ENCODE results near the gene ERLIN1. TPM values are rescaled to one million over a fixed set of nuclear protein-coding genes. Genes with fewer than 3 reads are reported as not detected.

ERLIN1 gene
- total and polyA plus RNA-seq, 4 donors = 21.7 to 85.4 (median 70.0) TPM

DNA sequence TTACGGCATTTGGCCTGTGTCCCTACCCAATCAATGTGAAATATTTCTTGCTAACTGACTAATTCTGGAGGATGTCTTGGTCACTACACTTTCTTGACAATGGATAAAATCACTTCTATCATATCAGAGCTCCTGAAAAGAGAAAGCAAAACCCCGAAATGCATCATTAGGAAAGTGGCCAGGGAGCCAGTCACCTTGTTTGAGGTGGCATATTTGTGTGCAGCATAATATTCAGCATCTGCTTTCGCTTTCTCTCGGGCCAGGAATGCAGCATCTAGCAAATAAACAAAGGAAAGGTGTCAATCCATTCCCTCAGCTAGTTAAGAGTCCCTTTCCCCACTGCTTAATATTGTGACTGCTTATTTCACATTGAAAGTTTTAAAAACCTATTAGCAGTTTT is 31.2 kb downstream of the ERLIN1 start:
- no peak overlapping the region for H3K4me3 ChIP-seq (ENCODE audit: low read depth in 1 of 3, low read length in 3 of 3)
- peaks cover 0 to 4% (median 0%) of the 10 kb centered on the region in 4 donors for H3K4me1 ChIP-seq (ENCODE audit: control insufficient read depth in 4 of 4, insufficient read depth in 4 of 4, low read length in 3 of 4)
- 90% methylated on average over 4 of the region's 4 CpGs for WGBS
- peaks cover 13 to 66% (median 56%) of the 10 kb centered on the region in 4 donors for H3K36me3 ChIP-seq (ENCODE audit: control insufficient read depth in 4 of 4, insufficient read depth in 3 of 4, low read depth in 1 of 4, low read length in 3 of 4)
- TF ChIP-seq GABPA (IDR thresholded peaks at IDR 0.05 in 1 of 2, conservative IDR thresholded peaks at IDR 0.05 in 1 of 2) = no peak
- TF ChIP-seq, protein P1, sequence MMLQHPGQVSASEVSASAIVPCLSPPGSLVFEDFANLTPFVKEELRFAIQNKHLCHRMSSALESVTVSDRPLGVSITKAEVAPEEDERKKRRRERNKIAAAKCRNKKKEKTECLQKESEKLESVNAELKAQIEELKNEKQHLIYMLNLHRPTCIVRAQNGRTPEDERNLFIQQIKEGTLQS (IDR thresholded peaks at IDR 0.05) = no peak
- no peak overlapping the region for H3K27ac ChIP-seq (ENCODE audit: low read depth in 1 of 2, low read length in 2 of 2)
- no peaks in the 10 kb centered on the region for H3K9me3 ChIP-seq (ENCODE audit: control insufficient read depth in 4 of 4, low read length in 3 of 4)
- DNase-seq (ENCODE audit: low spot score) = no peak
- H3K9ac ChIP-seq (ENCODE audit: low read depth in 1 of 2, low read length in 2 of 2) = no peak overlapping the region
- no peaks in the 10 kb centered on the region for H3K27me3 ChIP-seq (ENCODE audit: control insufficient read depth in 4 of 4, insufficient read depth in 4 of 4, low read length in 3 of 4)

DNA sequence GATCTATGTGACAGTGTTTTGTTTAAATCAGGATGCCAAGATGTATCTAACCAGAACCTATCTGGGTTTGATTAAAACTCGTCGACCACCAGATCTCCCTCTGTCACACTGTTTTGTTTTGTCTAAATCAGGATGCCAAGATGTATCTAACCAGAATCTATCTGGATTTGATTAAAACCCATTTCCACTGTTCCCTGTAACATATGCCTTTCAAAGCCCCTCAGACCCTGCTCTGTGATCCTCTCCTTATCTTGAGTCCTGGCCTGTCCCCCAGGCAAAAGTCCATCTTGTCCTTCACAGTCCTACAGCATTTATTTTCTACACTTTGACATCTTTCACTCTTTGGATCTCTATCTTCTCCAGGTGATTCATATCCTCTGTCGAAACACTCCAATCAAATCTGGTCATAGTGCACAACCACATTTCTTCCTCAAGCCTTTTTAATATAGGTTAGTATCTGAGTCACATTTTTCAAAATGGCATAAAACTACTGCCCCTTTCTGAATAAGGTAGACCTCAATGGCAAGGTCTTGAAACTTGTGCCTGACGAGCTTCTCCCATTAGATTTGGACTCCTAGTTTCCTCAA is 32.5 kb downstream of the ERLIN1 start:
- Histone ChIP-seq H3K9ac (ENCODE audit: low read depth in 1 of 2, low read length in 2 of 2) (no peak overlapping the region), H3K36me3 (ENCODE audit: control insufficient read depth in 4 of 4, insufficient read depth in 3 of 4, low read depth in 1 of 4, low read length in 3 of 4) (peaks cover 13 to 67% (median 56%) of the 10 kb centered on the region in 4 donors), H3K9me3 (ENCODE audit: control insufficient read depth in 4 of 4, low read length in 3 of 4) (no peaks in the 10 kb centered on the region), H3K27me3 (ENCODE audit: control insufficient read depth in 4 of 4, insufficient read depth in 4 of 4, low read length in 3 of 4) (no peaks in the 10 kb centered on the region), H3K27ac (ENCODE audit: low read depth in 1 of 2, low read length in 2 of 2) (no peak overlapping the region), H3K4me3 (ENCODE audit: low read depth in 1 of 3, low read length in 3 of 3) (no peak overlapping the region), H3K4me1 (ENCODE audit: control insufficient read depth in 4 of 4, insufficient read depth in 4 of 4, low read length in 3 of 4) (peaks cover 0 to 4% (median 0%) of the 10 kb centered on the region in 4 donors)
- no peak for DNase-seq (ENCODE audit: low spot score)
- no peak for TF ChIP-seq EGR1 (IDR thresholded peaks at IDR 0.05; ENCODE audit: low read depth in 2 of 2)
- no peak for TF ChIP-seq SP1 (IDR thresholded peaks at IDR 0.05)
- TF ChIP-seq JUND (IDR thresholded peaks at IDR 0.05) = no peak
- no peak for TF ChIP-seq YY1 (IDR thresholded peaks at IDR 0.05)
- no peak for TF ChIP-seq HNF4G (IDR thresholded peaks at IDR 0.05)
- no peak for TF ChIP-seq FOXA1 (IDR thresholded peaks at IDR 0.05)
- TF ChIP-seq, protein P1 (IDR thresholded peaks at IDR 0.05) = no peak
- TF ChIP-seq HNF4A (conservative IDR thresholded peaks at IDR 0.05) = no peak
- TF ChIP-seq, protein P2, sequence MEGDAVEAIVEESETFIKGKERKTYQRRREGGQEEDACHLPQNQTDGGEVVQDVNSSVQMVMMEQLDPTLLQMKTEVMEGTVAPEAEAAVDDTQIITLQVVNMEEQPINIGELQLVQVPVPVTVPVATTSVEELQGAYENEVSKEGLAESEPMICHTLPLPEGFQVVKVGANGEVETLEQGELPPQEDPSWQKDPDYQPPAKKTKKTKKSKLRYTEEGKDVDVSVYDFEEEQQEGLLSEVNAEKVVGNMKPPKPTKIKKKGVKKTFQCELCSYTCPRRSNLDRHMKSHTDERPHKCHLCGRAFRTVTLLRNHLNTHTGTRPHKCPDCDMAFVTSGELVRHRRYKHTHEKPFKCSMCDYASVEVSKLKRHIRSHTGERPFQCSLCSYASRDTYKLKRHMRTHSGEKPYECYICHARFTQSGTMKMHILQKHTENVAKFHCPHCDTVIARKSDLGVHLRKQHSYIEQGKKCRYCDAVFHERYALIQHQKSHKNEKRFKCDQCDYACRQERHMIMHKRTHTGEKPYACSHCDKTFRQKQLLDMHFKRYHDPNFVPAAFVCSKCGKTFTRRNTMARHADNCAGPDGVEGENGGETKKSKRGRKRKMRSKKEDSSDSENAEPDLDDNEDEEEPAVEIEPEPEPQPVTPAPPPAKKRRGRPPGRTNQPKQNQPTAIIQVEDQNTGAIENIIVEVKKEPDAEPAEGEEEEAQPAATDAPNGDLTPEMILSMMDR (IDR thresholded peaks at IDR 0.05; ENCODE audit: low read depth, low read length, missing input control) = no peak
- no peak for TF ChIP-seq RAD21 (IDR thresholded peaks at IDR 0.05)
- TF ChIP-seq, protein P3, sequence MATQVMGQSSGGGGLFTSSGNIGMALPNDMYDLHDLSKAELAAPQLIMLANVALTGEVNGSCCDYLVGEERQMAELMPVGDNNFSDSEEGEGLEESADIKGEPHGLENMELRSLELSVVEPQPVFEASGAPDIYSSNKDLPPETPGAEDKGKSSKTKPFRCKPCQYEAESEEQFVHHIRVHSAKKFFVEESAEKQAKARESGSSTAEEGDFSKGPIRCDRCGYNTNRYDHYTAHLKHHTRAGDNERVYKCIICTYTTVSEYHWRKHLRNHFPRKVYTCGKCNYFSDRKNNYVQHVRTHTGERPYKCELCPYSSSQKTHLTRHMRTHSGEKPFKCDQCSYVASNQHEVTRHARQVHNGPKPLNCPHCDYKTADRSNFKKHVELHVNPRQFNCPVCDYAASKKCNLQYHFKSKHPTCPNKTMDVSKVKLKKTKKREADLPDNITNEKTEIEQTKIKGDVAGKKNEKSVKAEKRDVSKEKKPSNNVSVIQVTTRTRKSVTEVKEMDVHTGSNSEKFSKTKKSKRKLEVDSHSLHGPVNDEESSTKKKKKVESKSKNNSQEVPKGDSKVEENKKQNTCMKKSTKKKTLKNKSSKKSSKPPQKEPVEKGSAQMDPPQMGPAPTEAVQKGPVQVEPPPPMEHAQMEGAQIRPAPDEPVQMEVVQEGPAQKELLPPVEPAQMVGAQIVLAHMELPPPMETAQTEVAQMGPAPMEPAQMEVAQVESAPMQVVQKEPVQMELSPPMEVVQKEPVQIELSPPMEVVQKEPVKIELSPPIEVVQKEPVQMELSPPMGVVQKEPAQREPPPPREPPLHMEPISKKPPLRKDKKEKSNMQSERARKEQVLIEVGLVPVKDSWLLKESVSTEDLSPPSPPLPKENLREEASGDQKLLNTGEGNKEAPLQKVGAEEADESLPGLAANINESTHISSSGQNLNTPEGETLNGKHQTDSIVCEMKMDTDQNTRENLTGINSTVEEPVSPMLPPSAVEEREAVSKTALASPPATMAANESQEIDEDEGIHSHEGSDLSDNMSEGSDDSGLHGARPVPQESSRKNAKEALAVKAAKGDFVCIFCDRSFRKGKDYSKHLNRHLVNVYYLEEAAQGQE (IDR thresholded peaks at IDR 0.05) = no peak
- TF ChIP-seq FOXA2 (IDR thresholded peaks at IDR 0.05) = no peak
- TF ChIP-seq, protein P4, sequence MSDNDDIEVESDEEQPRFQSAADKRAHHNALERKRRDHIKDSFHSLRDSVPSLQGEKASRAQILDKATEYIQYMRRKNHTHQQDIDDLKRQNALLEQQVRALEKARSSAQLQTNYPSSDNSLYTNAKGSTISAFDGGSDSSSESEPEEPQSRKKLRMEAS (IDR thresholded peaks at IDR 0.05) = no peak
- TF ChIP-seq NR2F2 (IDR thresholded peaks at IDR 0.05) = no peak
- WGBS = 91% methylated on average over 4 of the region's 4 CpGs
